HCT116 (cell line): ENCODE data around the gene DOCK4. TPM values are rescaled to one million over a fixed set of nuclear protein-coding genes. Genes with fewer than 3 reads are reported as not detected.

Experiments used
- ATAC-seq: fragments of 200-7000 bp; cut with Tn5 transposase; 2 replicates; pipeline ENCODE4 v1.9.1; 2020; ENCODE audit warnings: mild to moderate bottlenecking, moderate library complexity
- BruUV-seq: library from RNA; stranded (reverse); fragments of 400-500 nt; replicated peaks from 2 replicates; lab custom pipeline; 2021; lab: Mats Ljungman, UMichigan
- CTCF ChIA-PET: fragments of 300-600 bp; sonication (Branson Sonifier 250); formaldehyde crosslinking; loops from one replicate; lab custom pipeline; 2021; ENCODE audit warnings: antibody characterized with exemption; lab: Charles Lee
- POLR2A ChIA-PET: fragments of 300-600, 350-600 bp; sonication (Branson Sonifier 250); formaldehyde crosslinking; loops from one replicate; lab custom pipeline; 2021; ENCODE audit warnings: antibody characterized with exemption; lab: Charles Lee
- RAD21 ChIA-PET, 2 experiments: fragments of 300-600 bp; sonication (Branson Sonifier 250); formaldehyde crosslinking; loops; one replicate each; lab custom pipeline; 2023; ENCODE audit warnings: low total read pairs in 2 of 2; ENCODE audit not compliant: uncharacterized antibody in 2 of 2, unreplicated experiment in 2 of 2, low non-redundant PET in 1 of 2; lab: Charles Lee
- DNase-seq: peaks from one replicate; pipeline ENCODE4 v3.0.0-alpha.2; 2010; ENCODE audit warnings: low read depth, low spot score
- H2AFZ ChIP-seq: fragments of 200-600 bp; shearing (Covaris generic), sonication (generic); 2 replicates; pipeline ENCODE4 v1.6.1; 2017; ENCODE audit warnings: low read depth, mixed run types, mixed read lengths, antibody characterized with exemption, low read length; ENCODE audit not compliant: poor library complexity, severe bottlenecking
- H3K27ac ChIP-seq: 2 replicates; pipeline ENCODE4 v1.5.1; 2012; ENCODE audit warnings: low read depth, low read length
- H3K27me3 ChIP-seq: fragments of 200-600 bp; sonication (generic); 2 replicates; pipeline ENCODE4 v1.6.1; 2016; ENCODE audit warnings: mixed run types, low read length, mixed read lengths; ENCODE audit not compliant: insufficient read depth
- H3K36me3 ChIP-seq, 2 experiments: fragments of 200-500 bp in 1 of 2; fragments of 200-600 bp in 1 of 2; sonication (Bioruptor generic) in 1 of 2; sonication (generic) in 1 of 2; 2 replicates each; pipeline versions ENCODE4 v1.5.1 to v1.6.1; 2014 to 2016; ENCODE audit warnings: low read length in 2 of 2, inconsistent platforms in 1 of 2, mixed read lengths in 1 of 2, mixed run types in 1 of 2; ENCODE audit not compliant: insufficient read depth in 2 of 2, control insufficient read depth in 1 of 2
- H3K4me1 ChIP-seq, 2 experiments: fragments of 200-600 bp in 1 of 2; sonication (generic) in 1 of 2; 2 replicates each; pipeline versions ENCODE4 v1.5.1 to v1.6.1; 2012 to 2017; ENCODE audit warnings: low read length in 2 of 2, inconsistent platforms in 1 of 2, mild to moderate bottlenecking in 1 of 2, mixed read lengths in 1 of 2, mixed run types in 1 of 2, moderate library complexity in 1 of 2; ENCODE audit not compliant: insufficient read depth in 2 of 2, control insufficient read depth in 1 of 2
- H3K4me2 ChIP-seq: fragments of 200-600 bp; sonication (generic); 2 replicates; pipeline ENCODE4 v1.6.1; 2017; ENCODE audit warnings: mixed run types, low read length, mixed read lengths
- H3K4me3 ChIP-seq, 2 experiments: fragments of 200-600 bp in 1 of 2; sonication (generic) in 1 of 2; replicated peaks in 1 of 2; 2 replicates each; pipeline ENCODE4 v1.5.1; 2011 to 2016; ENCODE audit warnings: low read length in 2 of 2, control low read depth in 1 of 2, low read depth in 1 of 2, mild to moderate bottlenecking in 1 of 2, mixed read lengths in 1 of 2, mixed run types in 1 of 2
- H3K79me2 ChIP-seq: fragments of 200-600 bp; sonication (generic); 2 replicates; pipeline ENCODE4 v1.6.1; 2017; ENCODE audit warnings: mild to moderate bottlenecking, mixed run types, low read length, moderate library complexity, mixed read lengths; ENCODE audit not compliant: insufficient read depth
- H3K9ac ChIP-seq: fragments of 200-600 bp; sonication (generic); 2 replicates; pipeline ENCODE4 v1.6.1; 2016; ENCODE audit warnings: low read length, mixed read lengths
- H3K9me2 ChIP-seq: fragments of 200-600 bp; sonication (generic), shearing (Covaris generic); 2 replicates; pipeline ENCODE4 v1.6.1; 2017; ENCODE audit warnings: mixed run types, mild to moderate bottlenecking, moderate library complexity; ENCODE audit not compliant: insufficient read depth
- H3K9me3 ChIP-seq, 2 experiments: fragments of 200-500 bp in 1 of 2; fragments of 200-600 bp in 1 of 2; sonication (Bioruptor generic) in 1 of 2; sonication (generic) in 1 of 2; 2 replicates each; pipeline ENCODE4 v1.6.1; 2014 to 2017; ENCODE audit warnings: low read length in 2 of 2, mixed read lengths in 2 of 2, inconsistent platforms in 1 of 2, low read depth in 1 of 2, mild to moderate bottlenecking in 1 of 2, mixed run types in 1 of 2, moderate library complexity in 1 of 2; ENCODE audit not compliant: control insufficient read depth in 1 of 2, insufficient read depth in 1 of 2
- H4K20me1 ChIP-seq: fragments of 200-600 bp; sonication (generic), shearing (Covaris generic); 2 replicates; pipeline ENCODE4 v1.6.1; 2017; ENCODE audit warnings: mixed run types, mild to moderate bottlenecking, moderate library complexity; ENCODE audit not compliant: insufficient read depth
- CBX3 ChIP-seq: IDR thresholded peaks from 2 replicates; pipeline ENCODE4 v1.6.1; 2012; ENCODE audit warnings: low read depth
- CEBPB ChIP-seq: IDR thresholded peaks from 2 replicates; pipeline ENCODE4 v1.6.1; 2012; ENCODE audit warnings: low read depth
- EGR1 ChIP-seq: IDR thresholded peaks from 2 replicates; pipeline ENCODE4 v1.6.1; 2012; ENCODE audit warnings: low read depth
- ELF1 ChIP-seq: IDR thresholded peaks from 2 replicates; pipeline ENCODE4 v1.6.1; 2012; ENCODE audit warnings: low read depth, borderline replicate concordance
- EZH2phosphoT487 ChIP-seq: fragments of 200-600 bp; IDR thresholded peaks from 2 replicates; pipeline ENCODE4 v1.6.1; 2018; ENCODE audit warnings: antibody characterized with exemption, borderline replicate concordance
- FOSL1 ChIP-seq: IDR thresholded peaks from 2 replicates; pipeline ENCODE4 v1.6.1; 2012; ENCODE audit warnings: low read depth
- JUND ChIP-seq: IDR thresholded peaks from 2 replicates; pipeline ENCODE4 v1.6.1; 2012
- POLR2A ChIP-seq: IDR thresholded peaks from 2 replicates; pipeline ENCODE4 v1.7.0; 2011; ENCODE audit warnings: borderline replicate concordance; ENCODE audit not compliant: insufficient read depth, insufficient read length; ENCODE audit errors: extremely low read depth
- POLR2AphosphoS5 ChIP-seq: IDR thresholded peaks from 2 replicates; pipeline ENCODE4 v1.6.1; 2011; ENCODE audit warnings: mild to moderate bottlenecking, low read depth, low read length, moderate library complexity
- RAD21 ChIP-seq: IDR thresholded peaks from 2 replicates; pipeline ENCODE4 v1.6.1; 2012; ENCODE audit warnings: low read depth, mild to moderate bottlenecking
- SIN3A ChIP-seq: IDR thresholded peaks from 2 replicates; pipeline ENCODE4 v1.6.1; 2012; ENCODE audit warnings: low read depth
- SP1 ChIP-seq: IDR thresholded peaks from 2 replicates; pipeline ENCODE4 v1.6.1; 2012; ENCODE audit warnings: low read depth
- SRF ChIP-seq: IDR thresholded peaks from 2 replicates; pipeline ENCODE4 v1.6.1; 2012; ENCODE audit warnings: low read depth
- TCF7L2 ChIP-seq: IDR thresholded peaks from 2 replicates; pipeline ENCODE4 v1.7.0; 2011; ENCODE audit warnings: borderline replicate concordance, inconsistent platforms; ENCODE audit not compliant: insufficient read depth, insufficient read length; ENCODE audit errors: extremely low read depth
- ZFX ChIP-seq: fragments of 450-650 bp; IDR thresholded peaks from 2 replicates; pipeline ENCODE4 v1.6.1; 2017
- intact Hi-C: fragments of 100-400 bp; cut with micrococcal nuclease; formaldehyde crosslinking; loops from 2 replicates; pipeline ENCODE4 v1.10.0; 2022
- total RNA-seq: library from RNA; stranded (reverse); gene quantifications from one replicate; pipeline ENCODE4 v1.2.1, GENCODE V29; 2021; ENCODE audit not compliant: unreplicated experiment
- TF ChIP-seq, protein P1 (sequence below): IDR thresholded peaks from 2 replicates; pipeline ENCODE4 v1.6.1; 2011; ENCODE audit warnings: mild to moderate bottlenecking, low read length, moderate library complexity; ENCODE audit not compliant: insufficient replicate concordance; ENCODE audit errors: extremely low read depth
- TF ChIP-seq, protein P2 (sequence below): IDR thresholded peaks from 2 replicates; pipeline ENCODE4 v1.6.1; 2012; ENCODE audit warnings: low read depth
- TF ChIP-seq, protein P3 (sequence below): IDR thresholded peaks from 2 replicates; pipeline ENCODE4 v1.6.1; 2012
- TF ChIP-seq, protein P4 (sequence below), 3 experiments: fragments of 200-600 bp in 1 of 3; sonication (generic) in 1 of 3; IDR thresholded peaks in 2 of 3; conservative IDR thresholded peaks in 1 of 3; 2 replicates each; pipeline ENCODE4 v1.5.1; 2012 to 2017; ENCODE audit warnings: low read depth in 2 of 3, low read length in 2 of 3, antibody characterized with exemption in 1 of 3, borderline replicate concordance in 1 of 3, control low read depth in 1 of 3, mild to moderate bottlenecking in 1 of 3, mixed read lengths in 1 of 3, mixed run types in 1 of 3, moderate library complexity in 1 of 3; ENCODE audit not compliant: insufficient read depth in 1 of 3

Gene DOCK4
- total RNA-seq, 1 experiment from 2014 or later, result 2.2 TPM

DNA sequence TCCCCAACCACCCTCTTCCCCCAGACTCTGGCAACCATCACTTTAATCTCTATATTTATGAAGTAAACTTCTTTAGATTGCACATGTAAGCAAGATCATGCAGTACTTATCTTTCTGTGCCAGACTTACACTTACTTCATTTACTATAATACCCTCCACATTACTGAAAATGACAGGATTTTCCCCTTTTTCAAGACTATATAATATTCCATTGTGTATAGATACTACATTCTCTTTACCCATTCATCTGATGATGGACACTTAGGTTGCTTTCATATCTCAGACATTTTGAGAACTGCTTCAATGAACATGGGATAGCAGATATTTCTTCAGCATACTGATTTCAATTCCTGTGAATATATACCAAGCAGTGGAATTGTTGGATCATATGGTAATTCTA is 4.4 kb downstream of the DOCK4 start (continued):
- TF ChIP-seq, protein P1, sequence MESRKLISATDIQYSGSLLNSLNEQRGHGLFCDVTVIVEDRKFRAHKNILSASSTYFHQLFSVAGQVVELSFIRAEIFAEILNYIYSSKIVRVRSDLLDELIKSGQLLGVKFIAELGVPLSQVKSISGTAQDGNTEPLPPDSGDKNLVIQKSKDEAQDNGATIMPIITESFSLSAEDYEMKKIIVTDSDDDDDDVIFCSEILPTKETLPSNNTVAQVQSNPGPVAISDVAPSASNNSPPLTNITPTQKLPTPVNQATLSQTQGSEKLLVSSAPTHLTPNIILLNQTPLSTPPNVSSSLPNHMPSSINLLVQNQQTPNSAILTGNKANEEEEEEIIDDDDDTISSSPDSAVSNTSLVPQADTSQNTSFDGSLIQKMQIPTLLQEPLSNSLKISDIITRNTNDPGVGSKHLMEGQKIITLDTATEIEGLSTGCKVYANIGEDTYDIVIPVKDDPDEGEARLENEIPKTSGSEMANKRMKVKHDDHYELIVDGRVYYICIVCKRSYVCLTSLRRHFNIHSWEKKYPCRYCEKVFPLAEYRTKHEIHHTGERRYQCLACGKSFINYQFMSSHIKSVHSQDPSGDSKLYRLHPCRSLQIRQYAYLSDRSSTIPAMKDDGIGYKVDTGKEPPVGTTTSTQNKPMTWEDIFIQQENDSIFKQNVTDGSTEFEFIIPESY, result no peak
- no peak for TF ChIP-seq FOSL1
- TF ChIP-seq POLR2A, result no peak

DNA sequence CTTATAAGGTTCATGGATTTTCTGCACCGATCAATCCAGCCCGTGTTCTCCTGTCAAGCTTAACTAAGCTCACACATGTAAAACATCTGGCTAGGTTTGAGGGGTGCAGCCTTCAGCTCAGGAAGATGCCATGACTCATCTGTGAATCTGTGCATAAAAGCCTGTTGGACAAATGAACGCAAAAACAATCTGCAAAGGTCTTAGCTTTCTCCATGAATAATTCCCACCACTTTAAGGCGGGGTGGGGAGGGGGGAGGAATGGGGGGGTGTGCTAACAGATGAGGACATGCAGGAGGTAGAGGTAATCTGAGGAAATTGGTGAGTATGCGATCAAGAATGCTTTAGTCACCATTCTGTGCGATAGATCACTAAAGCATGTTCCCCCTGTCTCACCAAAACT is 4.8 kb downstream of the DOCK4 start:
- intact Hi-C loops, result loop anchor here (10.0 kb wide), 1 partner anchor 213 kb away; no protein-coding TSS in a partner anchor
- Histone ChIP-seq H3K4me1 (peaks cover 2 to 16% of the 10 kb centered on the region in 2 experiments; a peak in 3 of 4 replicates), H3K4me3 (no peak overlapping the region), H3K9me3 (no peaks in the 10 kb centered on the region), H3K27me3 (peaks cover 21% of the 10 kb centered on the region), H3K9ac (no peak overlapping the region), H3K79me2 (no peaks in the 10 kb centered on the region), H3K27ac (no peak overlapping the region), H3K36me3 (no peaks in the 10 kb centered on the region), H2AFZ (no peak overlapping the region), H3K4me2 (no peak overlapping the region), H4K20me1 (no peaks in the 10 kb centered on the region), H3K9me2 (no peaks in the 10 kb centered on the region)
- ATAC-seq (no peak), DNase-seq (no peak)
- BruUV-seq, result no TSS peak
- POLR2A ChIA-PET, result interaction anchor here (0.6 kb wide), 1 partner anchor 35 kb away, joined by 3 read pairs; no protein-coding TSS in a partner anchor
- RAD21 ChIA-PET, result no interaction called here
- CTCF ChIA-PET, result no interaction called here
- no peak for TF ChIP-seq SIN3A
- no peak for TF ChIP-seq CBX3
- TF ChIP-seq EZH2phosphoT487, result no peak
- no peak for TF ChIP-seq POLR2AphosphoS5
- no peak for TF ChIP-seq POLR2A
- no peak for TF ChIP-seq SP1
- no peak for TF ChIP-seq SRF
- TF ChIP-seq, protein P2, sequence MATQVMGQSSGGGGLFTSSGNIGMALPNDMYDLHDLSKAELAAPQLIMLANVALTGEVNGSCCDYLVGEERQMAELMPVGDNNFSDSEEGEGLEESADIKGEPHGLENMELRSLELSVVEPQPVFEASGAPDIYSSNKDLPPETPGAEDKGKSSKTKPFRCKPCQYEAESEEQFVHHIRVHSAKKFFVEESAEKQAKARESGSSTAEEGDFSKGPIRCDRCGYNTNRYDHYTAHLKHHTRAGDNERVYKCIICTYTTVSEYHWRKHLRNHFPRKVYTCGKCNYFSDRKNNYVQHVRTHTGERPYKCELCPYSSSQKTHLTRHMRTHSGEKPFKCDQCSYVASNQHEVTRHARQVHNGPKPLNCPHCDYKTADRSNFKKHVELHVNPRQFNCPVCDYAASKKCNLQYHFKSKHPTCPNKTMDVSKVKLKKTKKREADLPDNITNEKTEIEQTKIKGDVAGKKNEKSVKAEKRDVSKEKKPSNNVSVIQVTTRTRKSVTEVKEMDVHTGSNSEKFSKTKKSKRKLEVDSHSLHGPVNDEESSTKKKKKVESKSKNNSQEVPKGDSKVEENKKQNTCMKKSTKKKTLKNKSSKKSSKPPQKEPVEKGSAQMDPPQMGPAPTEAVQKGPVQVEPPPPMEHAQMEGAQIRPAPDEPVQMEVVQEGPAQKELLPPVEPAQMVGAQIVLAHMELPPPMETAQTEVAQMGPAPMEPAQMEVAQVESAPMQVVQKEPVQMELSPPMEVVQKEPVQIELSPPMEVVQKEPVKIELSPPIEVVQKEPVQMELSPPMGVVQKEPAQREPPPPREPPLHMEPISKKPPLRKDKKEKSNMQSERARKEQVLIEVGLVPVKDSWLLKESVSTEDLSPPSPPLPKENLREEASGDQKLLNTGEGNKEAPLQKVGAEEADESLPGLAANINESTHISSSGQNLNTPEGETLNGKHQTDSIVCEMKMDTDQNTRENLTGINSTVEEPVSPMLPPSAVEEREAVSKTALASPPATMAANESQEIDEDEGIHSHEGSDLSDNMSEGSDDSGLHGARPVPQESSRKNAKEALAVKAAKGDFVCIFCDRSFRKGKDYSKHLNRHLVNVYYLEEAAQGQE, result no peak
- TF ChIP-seq TCF7L2, result no peak
- no peak for TF ChIP-seq ZFX
- TF ChIP-seq CEBPB, result no peak
- TF ChIP-seq RAD21, result no peak
- TF ChIP-seq JUND, result no peak
- TF ChIP-seq, protein P3, sequence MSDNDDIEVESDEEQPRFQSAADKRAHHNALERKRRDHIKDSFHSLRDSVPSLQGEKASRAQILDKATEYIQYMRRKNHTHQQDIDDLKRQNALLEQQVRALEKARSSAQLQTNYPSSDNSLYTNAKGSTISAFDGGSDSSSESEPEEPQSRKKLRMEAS, result no peak
- TF ChIP-seq, protein P4, sequence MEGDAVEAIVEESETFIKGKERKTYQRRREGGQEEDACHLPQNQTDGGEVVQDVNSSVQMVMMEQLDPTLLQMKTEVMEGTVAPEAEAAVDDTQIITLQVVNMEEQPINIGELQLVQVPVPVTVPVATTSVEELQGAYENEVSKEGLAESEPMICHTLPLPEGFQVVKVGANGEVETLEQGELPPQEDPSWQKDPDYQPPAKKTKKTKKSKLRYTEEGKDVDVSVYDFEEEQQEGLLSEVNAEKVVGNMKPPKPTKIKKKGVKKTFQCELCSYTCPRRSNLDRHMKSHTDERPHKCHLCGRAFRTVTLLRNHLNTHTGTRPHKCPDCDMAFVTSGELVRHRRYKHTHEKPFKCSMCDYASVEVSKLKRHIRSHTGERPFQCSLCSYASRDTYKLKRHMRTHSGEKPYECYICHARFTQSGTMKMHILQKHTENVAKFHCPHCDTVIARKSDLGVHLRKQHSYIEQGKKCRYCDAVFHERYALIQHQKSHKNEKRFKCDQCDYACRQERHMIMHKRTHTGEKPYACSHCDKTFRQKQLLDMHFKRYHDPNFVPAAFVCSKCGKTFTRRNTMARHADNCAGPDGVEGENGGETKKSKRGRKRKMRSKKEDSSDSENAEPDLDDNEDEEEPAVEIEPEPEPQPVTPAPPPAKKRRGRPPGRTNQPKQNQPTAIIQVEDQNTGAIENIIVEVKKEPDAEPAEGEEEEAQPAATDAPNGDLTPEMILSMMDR (IDR thresholded peaks at IDR 0.05 in 2 of 3, conservative IDR thresholded peaks at IDR 0.05 in 1 of 3; ENCODE audit: borderline replicate concordance in 1 of 3, insufficient read depth in 1 of 3, low read depth in 2 of 3, low read length in 2 of 3), result no peak
- TF ChIP-seq EGR1, result no peak
- no peak for TF ChIP-seq ELF1
